GM12878 (cell line): ENCODE data around the gene SNRPA1. TPM values are rescaled to one million over a fixed set of nuclear protein-coding genes. Genes with fewer than 3 reads are reported as not detected.
A peak's percentile ranks its signal among the peaks of the same experiment; 100 is the strongest.

ENCODE experiments used
- ATAC-seq: fragments of 200-7000 bp; cut with Tn5 transposase; 3 replicates; pipeline ENCODE4 v1.9.1; 2020; ENCODE audit warnings: mild to moderate bottlenecking, moderate library complexity
- Bru-seq: library from RNA; stranded (reverse); fragments of 400-500 nt; gene quantifications from one replicate; lab custom pipeline; 2021; lab: Mats Ljungman, UMichigan
- BruChase-seq, 2 experiments: library from RNA; stranded (reverse); fragments of 400-500 nt; gene quantifications; one replicate each; lab custom pipeline; 2021; lab: Mats Ljungman, UMichigan
- BruUV-seq: library from RNA; stranded (reverse); fragments of 400-500 nt; replicated peaks from 2 replicates; lab custom pipeline; 2021; lab: Mats Ljungman, UMichigan
- CTCF ChIA-PET: fragments of 300-600 bp; sonication (Branson Sonifier 250); formaldehyde crosslinking; extraction: SDS; loops from one replicate; lab custom pipeline; 2021; ENCODE audit warnings: inconsistent platforms; lab: Yijun Ruan, JAX
- POLR2A ChIA-PET: fragments of 350-600 bp; formaldehyde crosslinking; extraction: SDS; loops from one replicate; lab custom pipeline; 2021; ENCODE audit warnings: inconsistent platforms; lab: Charles Lee
- RAD21 ChIA-PET: fragments of 300-600 bp; sonication (Branson Sonifier 250); formaldehyde crosslinking; loops from one replicate; lab custom pipeline; 2023; ENCODE audit warnings: antibody characterized with exemption; ENCODE audit not compliant: unreplicated experiment; lab: Charles Lee
- SMC1A ChIA-PET: fragments of 300-600 bp; sonication (Branson Sonifier 250); formaldehyde crosslinking; loops from one replicate; lab custom pipeline; 2023; ENCODE audit not compliant: unreplicated experiment, uncharacterized antibody; lab: Charles Lee
- DNase-seq: peaks from one replicate; pipeline ENCODE4 v3.0.0-alpha.2; 2011; ENCODE audit warnings: low read depth, low spot score
- FAIRE-seq: peaks from 3 replicates; lab custom pipeline; 2011; peaks lifted over from hg19 to GRCh38; lab: Jason Lieb, UNC
- H2AFZ ChIP-seq: 2 replicates; pipeline ENCODE4 v1.6.0; 2011; ENCODE audit warnings: low read depth, low read length, control low read depth; ENCODE audit not compliant: control insufficient read depth
- H3K27ac ChIP-seq: 2 replicates; pipeline ENCODE4 v1.5.1; 2011; ENCODE audit warnings: control low read depth; ENCODE audit not compliant: control insufficient read depth, insufficient read depth
- H3K27me3 ChIP-seq, 2 experiments: replicated peaks in 1 of 2; 2 replicates each; pipeline versions ENCODE4 v1.6.0 to v1.6.1; 2011; ENCODE audit warnings: low read length in 1 of 2; ENCODE audit not compliant: control insufficient read depth in 2 of 2, insufficient read depth in 2 of 2
- H3K36me3 ChIP-seq, 2 experiments: 2 replicates each; pipeline ENCODE4 v1.5.1; 2011; ENCODE audit warnings: low read length in 1 of 2; ENCODE audit not compliant: control insufficient read depth in 2 of 2, insufficient read depth in 2 of 2
- H3K4me1 ChIP-seq: 2 replicates; pipeline ENCODE4 v1.6.1; 2011; ENCODE audit warnings: mild to moderate bottlenecking, low read length, moderate library complexity, mixed read lengths; ENCODE audit not compliant: control insufficient read depth, insufficient read depth
- H3K4me2 ChIP-seq: 2 replicates; pipeline ENCODE4 v1.6.0; 2011; ENCODE audit warnings: control low read depth; ENCODE audit not compliant: control insufficient read depth, insufficient read depth
- H3K4me3 ChIP-seq: fragments of 200-600 bp; sonication (generic); 2 replicates; pipeline ENCODE4 v1.5.1; 2016
- H3K79me2 ChIP-seq: 2 replicates; pipeline ENCODE4 v1.6.0; 2011; ENCODE audit warnings: low read length; ENCODE audit not compliant: control insufficient read depth, insufficient read depth
- H3K9ac ChIP-seq: 2 replicates; pipeline ENCODE4 v1.8.0; 2011; ENCODE audit warnings: low read length, control low read depth, mixed read lengths; ENCODE audit not compliant: control insufficient read depth, insufficient read depth
- H3K9me3 ChIP-seq: replicated peaks from 3 replicates; pipeline ENCODE4 v1.5.1; 2011; ENCODE audit warnings: mild to moderate bottlenecking, low read length; ENCODE audit not compliant: control insufficient read depth, insufficient read depth
- H4K20me1 ChIP-seq: 2 replicates; pipeline ENCODE4 v1.6.0; 2011; ENCODE audit not compliant: control insufficient read depth, insufficient read depth
- CBX3 ChIP-seq: fragments of 200-600 bp; sonication (generic); IDR thresholded peaks from 2 replicates; pipeline ENCODE4 v1.6.1; 2016; ENCODE audit warnings: low read depth, borderline replicate concordance
- PML ChIP-seq: IDR thresholded peaks from 2 replicates; pipeline ENCODE4 v1.6.1; 2012; ENCODE audit warnings: low read length, inconsistent platforms
- RAD21 ChIP-seq: IDR thresholded peaks from 2 replicates; pipeline ENCODE4 v1.6.1; 2011; ENCODE audit warnings: mild to moderate bottlenecking, low read depth, low read length, moderate library complexity; ENCODE audit not compliant: insufficient read depth
- RBBP5 ChIP-seq: fragments of 200-600 bp; sonication (generic); conservative IDR thresholded peaks from 2 replicates; pipeline ENCODE4 v1.6.1; 2016
- SPI1 ChIP-seq: IDR thresholded peaks from 2 replicates; pipeline ENCODE4 v1.6.1; 2011; ENCODE audit warnings: low read depth, mild to moderate bottlenecking, low read length, moderate library complexity, borderline replicate concordance; ENCODE audit not compliant: insufficient read depth
- SUPT20H ChIP-seq: IDR thresholded peaks from 2 replicates; pipeline ENCODE4 v1.6.1; 2011; ENCODE audit warnings: low read depth, mild to moderate bottlenecking, low read length, moderate library complexity, borderline replicate concordance; ENCODE audit not compliant: control insufficient read depth
- TARDBP ChIP-seq: IDR thresholded peaks from 2 replicates; pipeline ENCODE4 v1.6.1; 2016; ENCODE audit warnings: borderline replicate concordance
- TCF3 ChIP-seq: IDR thresholded peaks from 2 replicates; pipeline ENCODE4 v1.6.1; 2012; ENCODE audit warnings: low read depth, mild to moderate bottlenecking, low read length, borderline replicate concordance; ENCODE audit not compliant: insufficient read depth
- WGBS: methylation state at CpG from one replicate; pipeline ENCODE4 v1.1.6; 2016; ENCODE audit warnings: low lambda C conversion rate; ENCODE audit not compliant: insufficient replicate concordance, insufficient coverage; ENCODE audit errors: missing lambda C conversion rate; 5-methylcytosine and 5-hydroxymethylcytosine counted together
- in situ Hi-C: fragments of 300-500 bp; cut with MboI; formaldehyde crosslinking; loops from 9 replicates; pipeline ENCODE4 v1.14.3; 2018; ENCODE audit warnings: mixed read lengths
- intact Hi-C: fragments of 100-400 bp; cut with micrococcal nuclease; formaldehyde crosslinking; loops from one replicate; pipeline ENCODE4 v1.14.2; 2022; ENCODE audit not compliant: unreplicated experiment
- long read RNA-seq, 2 experiments: library from polyadenylated mRNA; unstranded; transcript quantifications; one replicate each; pipeline ENCODE4 v2.0.0, GENCODE V29; 2019 to 2020
- polyA minus RNA-seq, 3 experiments: library from RNA; depleted of rRNA, polyadenylated mRNA; stranded (reverse); fragments of >200 nt; gene quantifications; 2 replicates each; pipeline ENCODE4 v1.2.3, GENCODE V29; 2011
- polyA plus RNA-seq, 11 experiments: library from polyadenylated mRNA; depleted of rRNA in 4 of 11; unstranded in 6 of 11; stranded (reverse) in 5 of 11; fragments of >200 nt; fragmentation: Nextera tagmentation in 4 of 11; fragmentation: Illumina TruSeq in 1 of 11; extraction: Ambion mirVana in 4 of 11; extraction: Trizol in 1 of 11; gene quantifications; 1 replicate in 1 of 11; 2 replicates in 10 of 11; pipeline versions ENCODE4 v1.2.1 to v1.2.3, GENCODE V29; 2011 to 2016; ENCODE audit warnings: inconsistent platforms in 2 of 11, missing spikeins in 2 of 11, low read depth in 1 of 11
- total RNA-seq, 4 experiments: library from RNA; depleted of rRNA in 3 of 4; stranded (reverse); fragments of >200 nt in 3 of 4; fragmentation: Illumina TruSeq in 1 of 4; extraction: Trizol in 1 of 4; gene quantifications; 2 replicates each; pipeline versions ENCODE4 v1.2.1 to v1.2.3, GENCODE V29; 2013 to 2021
- TF ChIP-seq, protein P1 (sequence below): fragments of 450-650 bp; IDR thresholded peaks from 2 replicates; pipeline ENCODE4 v1.6.1; 2017; ENCODE audit warnings: borderline replicate concordance
- TF ChIP-seq, protein P2 (sequence below): fragments of 450-650 bp; IDR thresholded peaks from 2 replicates; pipeline ENCODE4 v1.6.1; 2017; ENCODE audit warnings: mild to moderate bottlenecking, moderate library complexity

Gene SNRPA1
- 112 TPM in 2 replicates for total RNA-seq (2013; cell fraction: nucleolus; rRNA removed)
- 88.4 and 95.1 TPM in 2 replicates for total RNA-seq (2014; rRNA removed)
- total RNA-seq (2014; rRNA removed; fragmentation: Illumina TruSeq; extraction: Trizol): 54.3 and 59.9 TPM in 2 replicates
- total RNA-seq (2021): 117 and 126 TPM in 2 replicates
- 149 TPM for polyA plus RNA-seq (2011; ENCODE audit: low read depth)
- polyA plus RNA-seq (2011; rRNA removed): 267 and 344 TPM in 2 replicates
- polyA plus RNA-seq (2011; cell fraction: cytosol; rRNA removed): 146 and 176 TPM in 2 replicates
- polyA plus RNA-seq (2011; cell fraction: nucleus; rRNA removed): 172 and 183 TPM in 2 replicates
- 111 and 176 TPM in 2 replicates for polyA plus RNA-seq (2012)
- 138 and 154 TPM in 2 replicates for polyA plus RNA-seq (2014; fragmentation: Illumina TruSeq; extraction: Trizol)
- 100 to 1,000 TPM; 174 to 238 TPM for polyA plus RNA-seq (2014; fragmentation: Nextera tagmentation; extraction: Ambion mirVana)
- polyA plus RNA-seq (2014; rRNA removed): 123 and 149 TPM in 2 replicates
- 100 to 1,000 TPM; 240 to 258 TPM for polyA plus RNA-seq (2016; fragmentation: Nextera tagmentation; extraction: Ambion mirVana)
- 55.1 and 81.8 TPM in 2 replicates for polyA minus RNA-seq (2011; rRNA and poly(A)+ RNA removed)
- polyA minus RNA-seq (2011; cell fraction: cytosol; rRNA and poly(A)+ RNA removed): 42.9 and 46.5 TPM in 2 replicates
- 27.8 and 38.6 TPM in 2 replicates for polyA minus RNA-seq (2011; cell fraction: nucleus; rRNA and poly(A)+ RNA removed)
- percentile 97 among the genes with signal in this experiment for Bru-seq, nascent RNA
- BruChase-seq, experiment 1, labeled RNA remaining after a 6-hour chase: percentile 96 among the genes with signal in this experiment
- percentile 97 among the genes with signal in this experiment for BruChase-seq, experiment 2, labeled RNA remaining after a 2-hour chase
- long read RNA-seq, experiment 1, transcript SNRPA1-201 (9 exons, 1,055 nt): major isoform, 321 of 343 reads
- long read RNA-seq, experiment 1, partial matches to known transcripts: 3 of 343 reads
- long read RNA-seq, experiment 1, other reads (novel, unspliced or antisense): 14 of 343 reads
- long read RNA-seq, experiment 2, transcript SNRPA1-205 (7 exons, 2,108 nt): minor isoform, 61 of 1,479 reads
- long read RNA-seq, experiment 2, transcript SNRPA1-201 (9 exons, 1,055 nt): major isoform, 1,332 of 1,479 reads
- long read RNA-seq, experiment 2, transcript SNRPA1-207 (8 exons, 924 nt): minor isoform, 5 of 1,479 reads
- long read RNA-seq, experiment 2, partial matches to known transcripts: 40 of 1,479 reads
- long read RNA-seq, experiment 2, other reads (novel, unspliced or antisense): 35 of 1,479 reads

DNA sequence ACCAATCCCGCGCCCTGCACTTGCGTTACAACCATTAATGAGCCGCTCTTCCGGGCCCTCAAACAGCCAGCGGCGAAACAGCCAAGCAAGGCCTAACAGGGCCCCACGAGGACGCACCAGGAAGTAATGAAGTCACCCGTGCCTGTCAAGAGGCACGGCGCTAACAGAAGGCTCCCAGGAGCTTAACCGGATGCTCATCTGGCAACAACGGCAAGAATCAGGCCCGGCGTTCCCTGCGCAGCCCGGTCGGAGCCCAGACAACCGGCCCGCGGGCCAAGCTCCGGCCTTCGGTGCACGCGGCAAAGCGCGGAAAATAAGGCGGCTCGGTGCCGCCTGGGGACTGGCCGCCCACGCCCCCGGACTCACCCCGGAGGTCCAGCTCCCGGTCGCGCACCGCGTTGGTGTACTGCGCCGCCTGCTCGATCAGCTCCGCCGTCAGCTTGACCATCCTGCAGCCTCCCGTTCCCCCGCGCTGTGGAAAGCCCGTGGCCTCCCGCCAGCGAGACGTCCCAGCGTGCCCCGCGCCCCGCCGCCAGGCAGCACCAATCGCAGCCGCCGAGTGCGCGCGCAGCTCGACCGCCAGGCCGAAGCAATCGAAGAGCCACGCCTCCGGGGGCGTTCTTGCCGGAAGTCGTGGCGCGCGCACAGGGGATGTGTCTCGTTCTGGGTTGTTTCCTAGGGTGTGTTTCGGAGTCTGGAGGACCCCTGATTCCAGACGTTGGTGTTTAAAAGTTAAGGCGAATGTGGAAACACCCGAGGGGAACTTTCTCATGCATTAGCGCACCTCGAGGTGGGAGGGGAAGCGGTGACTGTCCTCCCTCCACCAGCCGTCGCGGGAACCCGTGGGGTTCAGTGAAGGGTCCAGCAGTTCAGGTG lies at the start of gene SNRPA1:
Gene SNRPA1, minus strand, starts transcription at position 518 of the 876 bp plus-strand sequence. Its CDS starts 70 bp downstream, at position 448.
- in situ Hi-C loops: loop anchor here (5.0 kb wide), 1 partner anchor 347 kb away; no protein-coding TSS in a partner anchor
- ChIA-PET SMC1A (interaction anchor here (0.9 to 3.6 kb wide), 10 partner anchors 9 to 355 kb away, joined by 3 to 30 read pairs (median 7); no protein-coding TSS in a partner anchor), POLR2A (interaction anchor here (0.7 to 3.9 kb wide), 6 partner anchors 10 to 359 kb away, joined by 4 to 21 read pairs (median 4); partner anchors contain the start of gene CHSY1), RAD21 (interaction anchor here (0.6 to 5.6 kb wide), 8 partner anchors 19 to 359 kb away, joined by 3 to 24 read pairs (median 4); no protein-coding TSS in a partner anchor), CTCF (interaction anchor here (0.7 to 4.2 kb wide), 14 partner anchors 10 to 671 kb away, joined by 3 to 38 read pairs (median 4); partner anchors contain the start of gene TM2D3)
- peaks cover 56% of the 10 kb centered on the region for H3K79me2 ChIP-seq
- H4K20me1 ChIP-seq: no peaks in the 10 kb centered on the region
- peaks cover 8% of the 10 kb centered on the region for H3K4me1 ChIP-seq
- peak; percentile 68 for DNase-seq
- H3K4me3 ChIP-seq: peak within 1 kb of the TSS; percentile 87
- peak within 1 kb of the TSS; percentile 96 for H3K9ac ChIP-seq
- H3K27me3 ChIP-seq: no peaks in the 10 kb centered on the region
- peak within 1 kb of the TSS; percentile 95 for H3K27ac ChIP-seq
- H3K9me3 ChIP-seq: no peaks in the 10 kb centered on the region
- FAIRE-seq: peak; percentile 66
- H2AFZ ChIP-seq: peak within 1 kb of the TSS; percentile 97
- peak within 1 kb of the TSS; percentile 96 for H3K4me2 ChIP-seq
- BruUV-seq: no TSS peak
- ATAC-seq: peak; percentile 88
- 1% methylated on average over 87 of the region's 87 CpGs for WGBS
- intact Hi-C loops: loop anchor here (1.0 to 2.0 kb wide), 3 partner anchors 18 to 692 kb away; partner anchors contain the start of genes ASB7, LINS1 and SELENOS
- H3K36me3 ChIP-seq: peaks cover 0 to 5% of the 10 kb centered on the region in 2 experiments; a peak in 2 of 4 replicates
- TF ChIP-seq, protein P1, sequence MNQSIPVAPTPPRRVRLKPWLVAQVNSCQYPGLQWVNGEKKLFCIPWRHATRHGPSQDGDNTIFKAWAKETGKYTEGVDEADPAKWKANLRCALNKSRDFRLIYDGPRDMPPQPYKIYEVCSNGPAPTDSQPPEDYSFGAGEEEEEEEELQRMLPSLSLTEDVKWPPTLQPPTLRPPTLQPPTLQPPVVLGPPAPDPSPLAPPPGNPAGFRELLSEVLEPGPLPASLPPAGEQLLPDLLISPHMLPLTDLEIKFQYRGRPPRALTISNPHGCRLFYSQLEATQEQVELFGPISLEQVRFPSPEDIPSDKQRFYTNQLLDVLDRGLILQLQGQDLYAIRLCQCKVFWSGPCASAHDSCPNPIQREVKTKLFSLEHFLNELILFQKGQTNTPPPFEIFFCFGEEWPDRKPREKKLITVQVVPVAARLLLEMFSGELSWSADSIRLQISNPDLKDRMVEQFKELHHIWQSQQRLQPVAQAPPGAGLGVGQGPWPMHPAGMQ: no peak
- TF ChIP-seq, protein P2, sequence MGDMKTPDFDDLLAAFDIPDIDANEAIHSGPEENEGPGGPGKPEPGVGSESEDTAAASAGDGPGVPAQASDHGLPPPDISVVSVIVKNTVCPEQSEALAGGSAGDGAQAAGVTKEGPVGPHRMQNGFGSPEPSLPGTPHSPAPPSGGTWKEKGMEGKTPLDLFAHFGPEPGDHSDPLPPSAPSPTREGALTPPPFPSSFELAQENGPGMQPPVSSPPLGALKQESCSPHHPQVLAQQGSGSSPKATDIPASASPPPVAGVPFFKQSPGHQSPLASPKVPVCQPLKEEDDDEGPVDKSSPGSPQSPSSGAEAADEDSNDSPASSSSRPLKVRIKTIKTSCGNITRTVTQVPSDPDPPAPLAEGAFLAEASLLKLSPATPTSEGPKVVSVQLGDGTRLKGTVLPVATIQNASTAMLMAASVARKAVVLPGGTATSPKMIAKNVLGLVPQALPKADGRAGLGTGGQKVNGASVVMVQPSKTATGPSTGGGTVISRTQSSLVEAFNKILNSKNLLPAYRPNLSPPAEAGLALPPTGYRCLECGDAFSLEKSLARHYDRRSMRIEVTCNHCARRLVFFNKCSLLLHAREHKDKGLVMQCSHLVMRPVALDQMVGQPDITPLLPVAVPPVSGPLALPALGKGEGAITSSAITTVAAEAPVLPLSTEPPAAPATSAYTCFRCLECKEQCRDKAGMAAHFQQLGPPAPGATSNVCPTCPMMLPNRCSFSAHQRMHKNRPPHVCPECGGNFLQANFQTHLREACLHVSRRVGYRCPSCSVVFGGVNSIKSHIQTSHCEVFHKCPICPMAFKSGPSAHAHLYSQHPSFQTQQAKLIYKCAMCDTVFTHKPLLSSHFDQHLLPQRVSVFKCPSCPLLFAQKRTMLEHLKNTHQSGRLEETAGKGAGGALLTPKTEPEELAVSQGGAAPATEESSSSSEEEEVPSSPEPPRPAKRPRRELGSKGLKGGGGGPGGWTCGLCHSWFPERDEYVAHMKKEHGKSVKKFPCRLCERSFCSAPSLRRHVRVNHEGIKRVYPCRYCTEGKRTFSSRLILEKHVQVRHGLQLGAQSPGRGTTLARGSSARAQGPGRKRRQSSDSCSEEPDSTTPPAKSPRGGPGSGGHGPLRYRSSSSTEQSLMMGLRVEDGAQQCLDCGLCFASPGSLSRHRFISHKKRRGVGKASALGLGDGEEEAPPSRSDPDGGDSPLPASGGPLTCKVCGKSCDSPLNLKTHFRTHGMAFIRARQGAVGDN: peak; percentile 73
- peak; percentile 76; the same call in 1 of the 2 replicates for TF ChIP-seq RBBP5
- no peak for TF ChIP-seq SUPT20H
- 0 out of 2 replicates have a peak, but pooled peaks have one; percentile 35 for TF ChIP-seq TCF3
- TF ChIP-seq SPI1: no peak
- no peak for TF ChIP-seq RAD21
- TF ChIP-seq PML: peak; percentile 89
- no peak; the same call in 1 of the 2 replicates for TF ChIP-seq TARDBP
- TF ChIP-seq CBX3: no peak
